CD4-positive, alpha-beta T cell treated with Interleukin-17A for 1 hour (primary cell): ENCODE measurements around the gene NECTIN1.

Experiments
- DNase-seq: peaks from one replicate; pipeline ENCODE4 v3.0.0-alpha.2; 2020

Gene NECTIN1

DNA sequence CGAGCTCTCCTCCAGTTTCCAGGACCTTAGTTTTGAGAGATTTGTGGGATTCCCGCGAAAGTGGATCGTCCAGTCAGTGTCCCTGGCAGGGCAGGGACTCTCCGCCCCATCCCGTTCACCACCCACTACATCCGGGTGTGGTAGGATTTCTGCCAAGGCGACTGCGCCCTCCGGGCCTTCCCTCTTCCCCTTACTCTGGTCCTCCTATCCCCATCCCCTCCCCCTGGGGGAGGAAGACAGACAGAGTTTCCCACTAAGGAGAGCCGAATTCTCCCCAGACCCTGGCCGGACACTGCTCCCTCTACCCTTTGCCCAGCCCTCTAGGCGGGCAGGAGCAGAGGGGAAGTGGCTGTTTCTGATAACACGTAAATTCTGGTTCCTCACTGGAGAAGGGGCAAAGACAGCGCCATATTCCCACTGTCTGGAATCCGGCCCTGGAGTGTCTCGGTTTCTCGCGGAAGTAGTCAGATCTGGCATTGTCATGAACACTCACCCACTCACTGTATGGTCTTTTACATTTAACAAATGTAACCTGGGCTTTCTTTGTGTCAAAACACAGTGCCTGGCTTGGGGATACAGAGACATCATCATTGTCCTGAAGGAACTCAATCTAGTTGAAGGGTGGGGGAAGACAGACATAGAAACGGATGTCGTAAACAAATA, 1.1 kb upstream of the NECTIN1 start:
- DNase-seq, result no peak

DNA sequence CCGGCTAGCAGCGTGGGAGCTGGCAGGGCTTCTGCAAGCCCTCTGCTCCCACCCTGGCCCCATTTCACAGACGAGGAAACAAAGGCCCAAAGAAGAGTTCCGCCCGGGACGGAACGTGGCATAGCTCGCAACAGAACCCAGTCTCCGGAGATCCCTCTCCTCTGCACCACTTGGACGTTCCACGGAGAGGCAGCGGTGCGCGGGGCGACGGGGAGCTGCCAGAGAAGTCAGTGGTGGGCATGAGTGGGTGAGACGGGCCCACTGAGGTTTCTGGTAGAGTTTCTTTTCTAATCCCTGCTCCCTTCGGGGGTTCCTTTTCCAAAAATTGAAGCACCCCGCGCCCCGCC, 554 bp upstream of the NECTIN1 start:
- no peak for DNase-seq

DNA sequence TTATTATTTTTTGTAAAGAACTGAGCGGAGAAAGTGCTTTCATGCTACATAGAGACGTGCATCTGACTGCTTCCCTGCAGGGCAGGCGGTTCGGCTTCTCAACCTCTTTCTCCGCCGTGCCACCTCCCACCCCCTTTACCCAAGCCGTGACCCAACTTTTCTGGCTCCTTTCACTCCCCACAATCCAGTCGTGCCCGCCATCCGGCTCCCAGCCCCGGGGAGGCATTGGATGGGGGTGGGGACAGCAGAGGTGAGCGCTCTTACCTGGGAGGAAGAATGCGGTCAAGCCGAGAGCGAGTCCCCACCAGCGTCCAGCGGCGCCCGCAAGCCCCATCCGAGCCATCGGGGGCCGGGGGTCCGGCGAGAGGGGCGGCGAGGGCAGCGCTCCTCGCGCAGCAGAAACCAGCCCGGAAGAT, 781 bp downstream of the NECTIN1 start:
- DNase-seq, result peak; percentile 5

DNA sequence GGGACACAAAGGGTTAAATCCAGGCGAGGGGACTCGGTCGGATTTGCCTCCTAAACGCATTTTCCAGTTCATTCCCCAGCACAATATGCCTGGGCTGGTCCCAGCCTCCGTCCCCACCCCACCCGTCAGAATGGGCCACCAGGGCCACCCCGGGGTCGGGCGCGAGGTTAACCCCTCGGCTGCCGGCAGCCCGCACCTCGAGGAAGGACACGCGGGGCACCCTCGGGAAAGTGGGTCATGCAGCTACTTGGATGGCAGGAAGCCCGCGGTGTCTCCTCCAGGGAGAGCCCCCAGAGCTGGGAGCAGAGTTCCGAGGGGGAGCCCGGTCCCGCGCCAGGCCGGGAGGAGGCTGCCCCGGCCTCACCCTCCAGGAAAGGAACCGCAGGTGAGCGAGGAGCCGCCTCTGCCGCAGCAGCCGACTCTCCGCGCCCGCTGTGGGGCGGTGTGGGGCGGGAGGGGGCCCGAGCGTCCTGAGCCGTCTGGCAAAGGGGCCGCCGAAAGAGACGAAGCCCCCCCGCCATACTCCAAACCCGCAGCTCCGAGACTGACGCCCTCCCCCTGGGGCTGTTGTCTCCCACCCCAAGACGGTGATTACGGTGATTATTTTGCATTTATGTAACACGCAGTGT, 1.4 kb downstream of the NECTIN1 start:
- DNase-seq, result peak; percentile 21

DNA sequence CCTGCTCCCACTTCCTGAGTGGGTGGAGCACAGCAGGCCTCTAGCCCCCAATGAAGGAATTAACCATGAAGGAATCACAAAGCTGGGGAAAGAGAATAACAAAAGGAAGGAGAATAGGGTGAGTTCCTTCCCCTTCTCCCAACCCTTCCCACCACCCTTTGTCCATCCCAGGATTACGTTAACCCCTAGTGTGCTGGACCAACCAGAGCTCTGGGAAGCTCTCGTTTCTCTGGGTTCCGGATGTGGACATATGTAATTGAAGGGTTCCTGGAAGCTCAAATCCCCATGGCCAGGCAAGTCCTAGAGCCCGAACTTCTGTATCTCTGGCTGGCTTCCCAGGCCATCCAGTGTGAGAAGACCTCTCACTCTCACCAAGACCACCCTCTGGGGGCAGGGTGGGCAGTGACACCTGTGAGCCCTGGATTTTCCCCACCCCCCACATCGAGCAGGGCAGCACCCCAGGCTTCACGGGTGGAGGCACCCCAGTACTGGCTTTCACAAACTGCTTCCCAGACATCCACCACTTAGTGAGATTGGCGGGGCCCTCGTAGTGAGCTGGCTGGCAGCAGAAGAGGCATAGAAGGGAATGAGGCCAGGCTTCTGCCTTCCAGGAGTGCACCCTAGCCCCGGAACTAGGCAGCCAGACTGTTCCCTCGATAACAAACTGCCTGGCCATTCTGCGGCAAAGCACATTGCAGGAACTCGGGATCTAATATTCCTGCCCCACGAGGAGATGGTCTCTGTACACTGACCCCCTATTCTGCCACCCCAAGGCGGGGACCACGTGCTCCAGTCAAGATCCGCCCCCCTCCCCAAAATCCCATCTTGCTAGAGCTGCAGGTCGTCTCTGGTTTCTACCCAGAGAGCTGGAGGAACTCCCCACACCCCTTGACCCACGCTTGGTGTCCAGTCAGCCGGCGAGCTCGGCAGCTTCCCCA, 2.1 kb downstream of the NECTIN1 start:
- no peak for DNase-seq

DNA sequence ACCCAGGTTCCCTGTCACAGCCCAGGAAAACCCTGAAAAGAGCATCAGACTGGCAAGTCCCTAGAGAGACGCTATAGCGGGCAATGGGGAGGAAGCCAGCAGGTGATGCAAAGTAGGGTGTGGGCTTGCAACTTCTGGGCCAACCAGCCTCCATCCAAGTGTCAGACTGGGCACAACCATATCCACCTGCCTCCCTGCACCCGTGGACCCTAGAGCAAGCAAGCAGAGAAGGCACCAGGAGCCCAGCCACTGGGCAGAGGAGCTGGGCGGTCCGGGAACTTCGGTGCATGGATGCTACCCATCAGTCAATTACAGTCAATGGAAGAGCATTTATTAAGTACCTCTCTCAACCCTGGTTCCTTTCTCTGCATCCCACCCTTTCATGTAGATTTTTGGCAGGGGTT, 2.8 kb downstream of the NECTIN1 start:
- DNase-seq, result no peak

DNA sequence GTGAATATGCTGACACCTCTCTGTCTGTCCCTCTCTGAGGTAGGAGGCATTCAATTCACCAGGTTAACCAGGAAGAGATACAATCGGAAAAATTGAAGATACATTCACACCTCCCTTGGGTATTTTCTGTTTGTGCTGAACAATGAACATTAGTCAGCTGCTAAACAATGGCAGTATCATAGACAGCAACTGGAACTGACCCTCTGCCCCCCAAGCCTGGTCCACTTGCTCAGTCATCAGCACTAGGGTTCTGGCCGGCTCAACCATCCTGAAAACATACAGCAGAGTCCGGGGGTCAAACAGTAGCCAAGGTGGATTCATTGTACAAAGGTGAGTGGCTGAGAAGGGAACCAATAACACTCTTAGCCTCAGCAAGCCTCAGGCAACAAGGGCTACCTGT, 4.0 kb downstream of the NECTIN1 start:
- no peak for DNase-seq

DNA sequence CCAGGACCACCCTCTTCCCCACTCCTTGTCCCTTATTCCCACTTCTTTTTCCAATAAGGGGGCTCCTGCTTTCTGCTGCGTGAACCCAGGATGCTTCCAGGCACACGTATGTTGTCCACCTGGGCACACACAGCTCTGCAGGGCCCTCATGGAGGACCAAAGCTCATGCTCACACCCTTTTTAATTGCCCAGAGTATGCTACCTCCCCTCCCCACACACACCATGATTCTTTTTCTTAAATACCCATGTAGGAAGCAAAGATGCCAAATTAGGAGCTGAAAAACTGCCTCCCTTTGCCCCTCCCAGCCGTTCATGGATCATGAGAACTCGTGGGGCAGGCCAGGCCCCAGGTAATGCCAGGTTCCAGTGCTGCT, 5.1 kb downstream of the NECTIN1 start:
- no peak for DNase-seq

DNA sequence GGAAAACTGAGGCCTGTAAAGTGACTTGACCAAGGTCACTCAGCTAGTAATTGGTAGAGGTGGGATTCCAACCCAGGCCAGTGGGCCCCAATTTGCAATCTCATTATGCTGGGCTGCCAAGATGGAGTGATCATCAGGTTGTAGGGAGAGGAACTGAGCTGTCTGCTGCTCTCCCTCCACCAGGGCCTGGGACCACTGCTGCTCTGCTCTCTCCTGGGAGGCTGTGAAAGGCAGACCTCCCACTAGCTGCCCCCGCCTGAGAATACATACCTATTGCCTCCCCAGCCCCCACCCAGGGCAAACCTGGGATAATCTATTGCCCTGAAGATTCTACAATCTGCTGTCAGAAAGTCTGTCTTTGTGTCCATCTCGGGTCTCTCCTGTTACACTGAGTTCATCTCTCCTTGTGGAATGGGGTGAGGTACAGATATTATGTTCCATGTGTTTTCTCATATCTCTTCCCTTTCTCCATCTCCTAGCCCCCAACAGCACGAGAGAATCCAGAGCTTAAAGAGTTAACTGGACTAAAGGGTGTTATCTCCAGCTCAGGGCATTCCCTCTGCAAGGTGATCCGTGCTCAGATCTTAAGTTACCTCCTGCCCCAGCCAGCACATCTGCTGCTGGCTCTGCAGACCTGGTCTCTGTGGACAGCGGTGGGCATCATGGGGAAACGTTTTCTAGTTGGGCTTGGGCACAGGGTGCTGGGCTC, 5.6 kb downstream of the NECTIN1 start:
- no peak for DNase-seq

DNA sequence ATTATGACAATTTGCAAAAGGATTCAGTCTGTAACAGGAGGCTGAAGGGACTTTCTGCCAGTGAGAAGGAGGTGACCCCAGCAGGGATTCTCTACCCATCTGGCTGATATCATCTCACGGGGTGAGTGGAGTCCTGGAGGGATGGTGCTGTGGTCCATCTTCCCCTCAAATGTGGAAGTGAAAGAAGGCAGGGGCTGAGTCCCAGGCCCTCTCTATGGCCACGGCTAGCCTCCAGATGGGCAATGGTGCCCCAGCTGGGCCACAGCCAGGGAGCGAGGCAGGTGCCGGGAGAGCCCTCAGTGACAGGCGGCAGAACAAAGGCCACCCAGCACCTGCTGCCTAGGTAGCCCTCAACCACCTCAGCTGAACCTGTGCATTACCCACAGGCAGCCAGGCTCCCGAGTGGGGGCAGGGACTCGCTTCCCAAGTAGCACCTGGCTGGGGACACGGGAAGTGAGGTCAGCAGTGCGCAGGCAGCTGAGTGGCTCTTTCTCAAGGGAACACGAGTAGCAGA, 6.7 kb downstream of the NECTIN1 start:
- DNase-seq, result no peak

DNA sequence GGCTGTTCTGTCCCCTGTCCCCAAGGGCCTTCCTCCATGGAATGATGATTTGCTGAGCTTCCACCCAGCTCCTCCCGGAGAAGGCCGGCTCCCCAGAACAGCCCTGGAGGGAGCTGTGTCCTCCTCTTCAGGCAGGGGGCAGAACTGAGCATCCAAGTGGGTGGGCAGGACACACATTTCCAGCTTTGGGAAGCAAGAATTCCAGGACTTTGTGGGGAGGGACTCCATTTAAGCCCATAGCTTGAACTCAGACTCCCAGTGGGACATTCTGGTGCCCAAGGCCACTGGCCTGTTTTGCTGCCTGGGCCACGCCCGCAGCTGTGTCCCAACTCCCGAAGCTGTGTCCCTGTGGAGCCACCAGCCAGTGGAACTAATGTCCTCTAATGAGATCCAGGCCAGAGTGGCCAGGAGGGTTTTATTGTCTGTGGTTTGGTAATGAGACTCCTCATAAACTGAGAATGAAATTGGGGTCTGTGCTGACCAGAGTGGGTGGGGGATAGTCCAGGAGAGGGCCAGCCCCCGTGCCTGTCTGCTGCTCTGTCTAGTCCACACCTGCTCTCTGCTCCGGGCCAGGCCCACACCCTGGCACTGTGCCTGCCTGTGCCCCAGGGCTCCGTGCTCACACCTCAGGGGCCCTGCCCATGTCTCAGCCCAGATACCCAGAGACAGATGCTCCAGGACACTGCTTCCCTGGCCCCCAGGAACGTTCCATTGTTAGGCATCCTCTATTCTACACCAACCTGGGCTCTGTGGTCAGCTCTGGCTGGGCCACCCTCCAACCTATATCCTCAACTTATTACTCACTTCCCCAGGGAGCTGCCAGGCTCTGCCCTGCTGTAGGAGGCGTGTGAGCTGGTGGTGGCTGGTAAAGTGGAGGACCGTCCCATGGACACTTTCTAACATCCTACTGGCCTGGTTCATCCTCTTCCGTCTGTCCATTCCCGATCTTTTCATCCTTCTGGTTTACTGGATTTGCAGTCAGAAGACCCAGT, 7.6 kb downstream of the NECTIN1 start:
- DNase-seq, result no peak

DNA sequence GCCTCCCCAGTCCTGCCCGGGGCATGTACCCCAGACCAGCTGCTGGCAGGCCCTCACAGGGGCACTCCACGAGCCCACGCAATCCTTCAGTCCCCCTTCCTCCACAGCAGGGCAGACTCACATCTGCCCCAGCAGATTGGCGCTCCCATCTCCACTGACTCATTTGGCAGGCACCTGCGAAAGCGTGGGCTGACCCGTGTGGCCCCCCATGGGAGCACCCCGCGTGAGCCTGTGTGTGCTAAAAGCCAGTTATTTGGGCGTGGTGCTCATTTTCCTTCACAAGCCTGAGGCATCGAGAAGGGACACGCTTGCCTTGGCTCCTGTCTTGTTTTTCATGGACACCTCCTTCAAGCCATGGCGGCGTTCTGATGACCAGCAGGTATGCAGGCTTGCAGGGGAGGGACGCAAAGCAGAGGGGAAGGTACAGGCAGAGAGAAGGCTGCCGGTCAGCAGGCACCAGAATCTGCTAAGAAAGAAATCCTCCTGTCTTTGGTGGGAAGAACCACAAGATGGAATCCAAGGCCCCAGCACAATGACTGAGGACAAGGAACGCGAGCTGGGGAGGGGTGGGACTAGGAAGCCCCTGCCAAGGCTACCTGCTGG, 8.6 kb downstream of the NECTIN1 start:
- DNase-seq, result no peak

DNA sequence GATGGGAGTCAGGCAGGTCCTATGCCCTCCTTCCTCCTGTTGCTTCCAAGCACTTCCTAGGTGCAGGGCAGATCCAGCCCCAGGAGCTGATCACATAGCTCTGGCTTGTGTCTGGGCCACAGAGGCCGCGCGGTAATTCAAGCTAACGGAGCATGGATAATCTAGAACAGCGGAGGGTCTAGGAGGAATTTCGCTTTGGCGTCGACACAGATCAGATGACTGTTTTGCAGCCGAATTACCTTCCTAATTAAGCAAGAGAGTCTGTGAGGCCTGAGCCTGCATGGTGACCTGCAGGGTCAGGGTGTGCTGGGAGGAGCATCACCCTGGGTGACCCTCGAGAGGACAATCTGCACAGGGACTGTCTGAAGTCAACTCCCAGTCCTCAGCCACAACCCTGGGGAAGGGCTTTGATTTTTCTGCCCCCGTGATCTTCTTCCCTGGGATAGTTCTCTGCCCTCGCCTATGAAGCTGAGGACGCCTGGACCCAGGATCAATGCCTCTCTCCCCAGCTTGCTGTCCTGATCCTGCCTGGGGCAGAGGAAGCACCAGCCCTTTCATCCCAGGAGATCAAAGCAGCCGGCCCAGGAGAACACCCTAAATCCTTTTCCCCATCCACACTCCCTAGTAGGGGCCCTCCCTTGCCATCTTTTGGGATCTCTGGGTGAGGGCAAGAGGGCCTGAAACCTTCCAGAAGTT, 11.0 kb downstream of the NECTIN1 start:
- no peak for DNase-seq

DNA sequence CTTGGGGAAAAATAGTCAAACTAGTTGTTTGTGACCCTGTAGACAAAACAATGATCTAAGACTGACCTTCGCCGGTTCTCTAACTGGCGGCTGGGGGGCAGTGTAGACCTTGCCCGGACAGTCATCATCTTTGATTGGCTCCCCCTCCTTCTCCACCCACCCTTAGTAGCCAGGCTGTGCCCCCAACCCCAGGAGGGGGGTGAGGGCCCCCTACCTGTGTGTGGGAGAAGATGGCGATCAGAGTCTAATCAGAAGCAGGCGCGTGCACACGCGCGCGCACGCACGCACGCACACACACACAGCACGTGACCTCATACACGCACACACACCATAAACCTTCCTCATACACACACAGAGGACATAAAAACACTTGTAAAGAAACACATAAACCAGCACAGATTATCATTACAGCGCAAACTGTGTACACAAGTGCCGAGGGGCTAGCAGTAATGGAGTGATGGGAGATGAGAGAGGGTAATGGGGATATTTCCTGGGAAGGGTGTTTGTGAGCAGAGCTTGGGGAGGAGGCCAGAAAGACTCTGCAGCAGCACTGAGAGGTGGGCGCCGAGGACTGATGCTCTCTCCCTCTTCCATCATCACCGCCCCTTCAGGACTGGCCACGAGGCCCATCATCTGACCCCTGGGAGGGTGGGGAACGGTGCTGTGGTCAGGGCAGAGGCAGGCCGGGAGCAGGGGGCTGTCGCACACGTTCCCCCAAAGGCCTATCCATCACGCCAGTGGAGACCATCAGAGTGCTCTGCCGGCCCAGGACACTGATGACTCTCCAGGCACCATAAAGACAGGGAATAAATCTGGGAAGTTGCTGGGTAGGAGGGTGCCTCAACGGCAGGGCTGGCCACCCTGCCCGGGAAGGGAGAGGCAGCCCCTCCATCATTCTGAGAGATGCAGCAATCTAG, 12.2 kb downstream of the NECTIN1 start:
- DNase-seq, result no peak

DNA sequence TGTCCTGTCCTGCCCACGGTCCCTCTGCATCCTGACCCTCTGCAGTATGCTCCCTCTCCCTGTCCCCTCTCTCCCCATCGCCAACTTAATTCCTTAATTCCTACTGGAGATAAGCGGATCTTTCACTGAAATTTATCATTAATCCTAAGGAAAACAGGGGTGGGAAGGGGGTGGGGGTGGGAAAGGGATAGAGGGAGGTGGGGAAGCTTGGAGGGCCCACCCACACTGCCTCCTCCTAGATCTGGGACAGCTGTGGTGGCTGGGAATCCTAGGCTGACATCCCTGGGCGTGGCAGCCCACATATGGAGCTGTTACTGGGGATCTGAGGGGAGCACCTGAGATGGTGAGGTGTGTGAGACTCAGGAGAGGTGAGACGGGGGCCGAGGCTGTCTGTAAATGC, 14.4 kb downstream of the NECTIN1 start:
- DNase-seq, result no peak

DNA sequence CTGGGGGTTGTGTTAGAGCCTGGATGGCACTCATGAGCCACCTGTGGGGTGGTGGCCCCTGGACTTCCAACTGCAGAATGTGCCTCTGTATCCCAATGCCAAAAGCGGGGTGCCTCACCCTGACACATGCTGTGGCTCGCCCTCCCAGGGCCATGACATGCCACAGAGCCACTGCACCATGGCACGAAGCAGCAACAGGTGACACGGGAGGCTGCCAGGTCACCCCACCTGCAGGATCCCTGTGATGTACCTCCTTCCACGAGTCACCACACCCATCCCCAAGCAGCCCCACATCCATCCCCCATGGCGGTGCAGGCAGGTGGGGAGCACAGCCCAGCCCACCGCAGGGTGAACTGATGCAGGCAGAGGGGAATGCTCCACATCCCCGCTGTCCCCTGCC, 14.8 kb downstream of the NECTIN1 start:
- DNase-seq, result no peak

DNA sequence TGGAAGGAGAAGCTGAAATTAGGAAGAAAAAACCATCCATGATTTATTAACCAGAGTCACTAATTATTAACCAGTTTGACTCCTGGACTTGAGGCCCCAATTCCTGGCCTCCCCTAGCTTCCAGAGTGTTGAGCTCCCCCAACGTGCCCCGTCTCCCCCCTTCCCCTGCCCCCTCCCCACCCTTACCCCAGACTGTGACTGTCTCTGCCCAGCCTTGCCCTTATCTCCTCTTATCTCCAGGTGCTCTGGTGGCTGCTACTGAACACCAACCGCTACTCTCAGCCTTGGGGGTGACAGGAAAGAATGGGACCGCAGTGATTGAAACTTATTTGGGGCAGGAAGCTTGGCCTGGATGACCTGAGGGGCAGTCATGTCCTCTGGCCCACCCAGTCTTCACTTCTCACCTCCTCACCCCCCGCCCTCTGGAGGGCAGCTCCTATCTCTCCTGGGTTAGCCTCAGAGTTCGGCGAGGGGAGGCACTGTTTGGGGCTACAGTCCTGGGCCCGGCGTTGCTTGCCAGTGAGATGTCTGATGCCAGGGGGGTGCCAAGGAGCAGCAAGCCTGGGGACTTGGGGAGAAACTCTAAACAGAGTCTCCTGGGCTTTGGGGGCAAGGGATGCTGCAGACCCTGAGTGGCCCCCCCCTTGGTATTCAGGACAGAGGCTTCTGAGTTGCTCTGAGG, 15.5 kb downstream of the NECTIN1 start:
- DNase-seq, result no peak

DNA sequence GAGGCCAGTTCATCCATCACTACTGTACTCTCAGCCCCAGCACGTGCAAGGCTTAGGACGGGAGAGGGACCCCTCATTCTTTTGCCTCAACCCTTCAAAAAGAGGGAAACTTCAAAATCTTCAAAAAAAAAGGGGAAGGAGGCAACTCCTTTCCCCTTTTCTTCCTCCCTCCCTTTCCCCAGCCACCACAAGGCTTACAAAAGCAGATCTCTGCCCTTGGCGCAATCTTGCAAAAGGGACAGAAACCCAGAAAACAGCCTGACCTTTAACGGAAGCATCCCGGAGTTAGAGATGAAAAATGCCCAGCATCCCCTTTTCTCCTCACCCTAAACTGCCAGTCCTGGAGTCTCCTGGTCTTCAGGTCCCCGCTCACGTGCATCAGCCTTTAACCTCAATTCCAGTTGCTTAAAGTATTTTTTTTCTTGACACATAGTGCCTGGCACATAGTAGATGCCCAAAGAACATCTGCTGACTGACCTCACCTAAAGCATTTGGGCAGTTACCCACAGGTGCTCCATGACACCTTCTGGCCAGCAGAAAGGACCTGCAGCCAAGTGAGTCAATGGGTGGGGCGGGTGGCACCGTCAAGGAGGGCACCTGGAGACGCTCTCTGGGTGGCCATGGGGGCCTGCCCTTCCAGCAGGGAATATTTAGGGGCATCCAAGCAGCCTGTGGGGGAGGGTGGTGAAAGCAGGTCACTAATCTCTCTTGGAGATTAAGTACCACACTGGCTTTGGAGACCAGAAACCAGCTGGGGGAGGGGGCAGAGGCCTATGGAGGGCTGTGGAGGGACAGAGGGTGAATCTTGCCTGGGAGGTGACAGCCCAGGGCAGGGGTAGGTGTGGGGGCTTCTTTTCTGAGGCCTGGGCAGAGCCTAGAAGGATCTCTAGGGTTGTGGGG, 16.3 kb downstream of the NECTIN1 start:
- DNase-seq, result no peak
